Measurements from ENCODE around the gene ADGRV1.
"Not testable (repeated sequence)": the region's sequence is repeated elsewhere in the genome, so short reads cannot be mapped to it uniquely, and the experiment has no call there.

ADGRV1 gene

DNA sequence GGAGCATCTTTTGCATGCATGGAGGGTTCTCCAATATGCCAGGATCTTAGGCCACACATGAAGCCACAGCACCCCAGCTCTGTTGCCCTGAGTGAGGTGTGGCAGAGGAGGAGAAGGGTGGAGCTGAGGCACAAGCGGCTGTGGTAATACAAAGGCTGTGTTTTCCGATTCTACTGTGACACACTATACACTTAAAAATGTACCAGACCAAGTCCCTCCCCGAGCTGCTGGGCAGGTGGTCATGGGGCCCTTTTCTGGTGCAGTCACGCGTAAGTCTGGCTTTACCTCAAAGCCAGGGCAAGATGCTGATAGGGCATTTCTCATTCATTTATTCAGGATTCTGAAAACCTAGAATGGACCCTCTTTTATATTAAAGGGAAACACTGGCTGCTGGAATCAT lies 3.7 kb downstream of the ADGRV1 start:
- peaks cover 0 to 12% (median 9%) of the 10 kb centered on the region in 5 donors for H3K4me1 ChIP-seq (ENCODE audit: control insufficient read depth in 5 of 5, insufficient read depth in 5 of 5, low read length in 5 of 5)
- no peak overlapping the region for H3K9ac ChIP-seq (ENCODE audit: low read length in 5 of 5)
- H3K27ac ChIP-seq (ENCODE audit: low read depth, low read length) = no peak overlapping the region
- no peaks in the 10 kb centered on the region for H3K36me3 ChIP-seq (ENCODE audit: control insufficient read depth in 5 of 5, insufficient read depth in 5 of 5, low read length in 5 of 5)
- H3K27me3 ChIP-seq (ENCODE audit: control insufficient read depth in 5 of 5, insufficient read depth in 4 of 5, low read length in 5 of 5) = peaks cover 15 to 24% (median 18%) of the 10 kb centered on the region in 5 donors
- H3K4me3 ChIP-seq (ENCODE audit: low read depth in 1 of 5, low read length in 5 of 5) = no peak overlapping the region
- no peaks in the 10 kb centered on the region for H3K9me3 ChIP-seq (ENCODE audit: control insufficient read depth in 5 of 5, low read length in 5 of 5)

DNA sequence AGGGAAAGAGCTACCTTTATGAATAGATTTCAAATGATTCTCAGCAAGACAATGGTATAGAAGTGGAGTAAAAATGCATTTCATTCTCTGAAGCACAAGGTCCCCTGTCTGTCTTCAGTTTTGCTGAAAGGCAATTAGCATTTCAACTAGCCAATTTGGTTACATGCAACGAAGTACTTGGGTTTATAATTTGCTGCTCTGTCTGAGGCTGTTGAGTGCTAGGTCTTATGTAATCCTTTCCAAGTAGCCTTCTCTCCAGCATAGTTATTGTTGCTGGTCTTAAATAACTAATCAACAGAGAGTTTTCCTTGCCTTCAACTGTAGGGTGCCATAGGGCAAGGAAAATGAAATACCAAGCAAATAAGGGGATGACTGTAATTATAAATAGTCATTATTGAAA lies 4.5 kb downstream of the ADGRV1 start:
- peaks cover 0 to 11% (median 7%) of the 10 kb centered on the region in 5 donors for H3K4me1 ChIP-seq (ENCODE audit: control insufficient read depth in 5 of 5, insufficient read depth in 5 of 5, low read length in 5 of 5)
- no peak overlapping the region for H3K27ac ChIP-seq (ENCODE audit: low read depth, low read length)
- H3K9me3 ChIP-seq (ENCODE audit: control insufficient read depth in 5 of 5, low read length in 5 of 5) = no peaks in the 10 kb centered on the region
- no peaks in the 10 kb centered on the region for H3K36me3 ChIP-seq (ENCODE audit: control insufficient read depth in 5 of 5, insufficient read depth in 5 of 5, low read length in 5 of 5)
- no peak overlapping the region for H3K4me3 ChIP-seq (ENCODE audit: low read depth in 1 of 5, low read length in 5 of 5)
- H3K27me3 ChIP-seq (ENCODE audit: control insufficient read depth in 5 of 5, insufficient read depth in 4 of 5, low read length in 5 of 5) = peaks cover 9 to 17% (median 11%) of the 10 kb centered on the region in 5 donors
- no peak overlapping the region for H3K9ac ChIP-seq (ENCODE audit: low read length in 5 of 5)

DNA sequence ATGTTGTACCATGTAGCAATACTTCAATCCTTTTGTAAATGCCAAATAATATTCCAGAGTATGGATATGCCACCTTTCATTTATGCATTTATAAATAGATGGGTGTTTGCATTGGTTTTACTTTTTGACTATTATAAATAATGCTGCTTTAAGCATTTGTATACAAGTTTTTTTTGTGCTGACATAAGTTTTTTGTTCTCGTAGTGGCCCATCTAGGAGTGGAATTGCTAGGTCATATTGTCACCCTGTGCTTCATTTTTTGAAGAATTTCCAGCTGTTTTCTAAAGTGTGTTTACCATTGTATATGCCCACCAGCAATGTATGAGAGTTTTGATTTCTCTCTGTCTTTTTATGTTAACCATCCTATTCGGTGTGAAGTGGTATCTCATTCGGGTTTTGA lies 6.9 kb downstream of the ADGRV1 start:
- Histone ChIP-seq H3K27me3 (ENCODE audit: control insufficient read depth in 5 of 5, insufficient read depth in 4 of 5, low read length in 5 of 5) (peaks cover 0 to 4% (median 0%) of the 10 kb centered on the region in 5 donors), H3K27ac (ENCODE audit: low read depth, low read length) (no peak overlapping the region), H3K4me1 (ENCODE audit: control insufficient read depth in 5 of 5, insufficient read depth in 5 of 5, low read length in 5 of 5) (no peaks in the 10 kb centered on the region), H3K36me3 (ENCODE audit: control insufficient read depth in 5 of 5, insufficient read depth in 5 of 5, low read length in 5 of 5) (no peaks in the 10 kb centered on the region), H3K9ac (ENCODE audit: low read length in 5 of 5) (no peak overlapping the region), H3K4me3 (ENCODE audit: low read depth in 1 of 5, low read length in 5 of 5) (no peak overlapping the region), H3K9me3 (ENCODE audit: control insufficient read depth in 5 of 5, low read length in 5 of 5) (peaks cover 0 to 7% (median 0%) of the 10 kb centered on the region in 5 donors)

DNA sequence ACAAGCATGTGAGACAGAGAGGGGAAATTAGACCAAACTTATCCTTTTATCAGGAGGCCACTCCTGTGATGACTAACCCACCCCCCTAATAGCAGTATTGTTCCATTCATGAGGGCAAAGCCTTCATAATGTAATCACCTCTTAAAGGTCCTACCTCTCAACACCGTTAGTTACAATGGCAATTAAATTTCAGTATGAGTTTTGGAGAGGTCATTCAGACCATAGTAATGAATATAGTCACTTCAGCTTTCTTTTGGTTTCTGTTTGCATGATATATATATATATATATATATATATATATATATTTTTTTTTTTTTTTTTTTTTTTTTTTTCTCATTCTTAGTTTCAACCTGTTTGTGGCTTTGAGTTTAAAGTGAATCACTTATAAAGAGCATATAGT lies 10.5 kb downstream of the ADGRV1 start:
- peaks cover 0 to 3% (median 0%) of the 10 kb centered on the region in 5 donors for H3K4me1 ChIP-seq (ENCODE audit: control insufficient read depth in 5 of 5, insufficient read depth in 5 of 5, low read length in 5 of 5)
- no peak overlapping the region for H3K27ac ChIP-seq (ENCODE audit: low read depth, low read length)
- H3K27me3 ChIP-seq (ENCODE audit: control insufficient read depth in 5 of 5, insufficient read depth in 4 of 5, low read length in 5 of 5) = no peaks in the 10 kb centered on the region
- H3K36me3 ChIP-seq (ENCODE audit: control insufficient read depth in 5 of 5, insufficient read depth in 5 of 5, low read length in 5 of 5) = no peaks in the 10 kb centered on the region
- H3K9ac ChIP-seq (ENCODE audit: low read length in 5 of 5) = no peak overlapping the region
- H3K4me3 ChIP-seq (ENCODE audit: low read depth in 1 of 5, low read length in 5 of 5) = no peak overlapping the region
- peaks cover 0 to 7% (median 0%) of the 10 kb centered on the region in 5 donors for H3K9me3 ChIP-seq (ENCODE audit: control insufficient read depth in 5 of 5, low read length in 5 of 5)

DNA sequence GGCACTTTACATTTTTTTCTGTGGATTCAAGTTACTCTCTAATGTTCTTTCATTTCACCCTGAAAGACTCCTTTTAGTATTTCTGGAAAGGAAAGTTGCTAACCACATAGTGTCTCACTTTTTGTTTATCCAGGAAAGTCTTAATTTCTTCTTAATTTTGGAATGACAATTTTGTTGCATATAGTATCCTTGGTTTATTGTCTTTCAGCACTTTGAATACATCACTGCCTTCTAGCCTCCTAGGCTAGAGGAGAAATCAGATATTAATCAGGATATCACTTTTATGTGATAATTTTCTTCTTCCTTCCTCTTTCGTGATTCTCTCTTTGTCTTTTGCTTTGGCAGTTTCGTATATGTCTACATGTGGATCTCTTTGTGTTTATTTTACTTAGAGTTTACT lies 11.4 kb downstream of the ADGRV1 start:
- Histone ChIP-seq H3K27me3 (ENCODE audit: control insufficient read depth in 5 of 5, insufficient read depth in 4 of 5, low read length in 5 of 5) (no peaks in the 10 kb centered on the region), H3K4me3 (ENCODE audit: low read depth in 1 of 5, low read length in 5 of 5) (no peak overlapping the region), H3K27ac (ENCODE audit: low read depth, low read length) (no peak overlapping the region), H3K9me3 (ENCODE audit: control insufficient read depth in 5 of 5, low read length in 5 of 5) (peaks cover 0 to 7% (median 0%) of the 10 kb centered on the region in 5 donors), H3K4me1 (ENCODE audit: control insufficient read depth in 5 of 5, insufficient read depth in 5 of 5, low read length in 5 of 5) (peaks cover 0 to 3% (median 0%) of the 10 kb centered on the region in 5 donors), H3K36me3 (ENCODE audit: control insufficient read depth in 5 of 5, insufficient read depth in 5 of 5, low read length in 5 of 5) (no peaks in the 10 kb centered on the region), H3K9ac (ENCODE audit: low read length in 5 of 5) (no peak overlapping the region)

DNA sequence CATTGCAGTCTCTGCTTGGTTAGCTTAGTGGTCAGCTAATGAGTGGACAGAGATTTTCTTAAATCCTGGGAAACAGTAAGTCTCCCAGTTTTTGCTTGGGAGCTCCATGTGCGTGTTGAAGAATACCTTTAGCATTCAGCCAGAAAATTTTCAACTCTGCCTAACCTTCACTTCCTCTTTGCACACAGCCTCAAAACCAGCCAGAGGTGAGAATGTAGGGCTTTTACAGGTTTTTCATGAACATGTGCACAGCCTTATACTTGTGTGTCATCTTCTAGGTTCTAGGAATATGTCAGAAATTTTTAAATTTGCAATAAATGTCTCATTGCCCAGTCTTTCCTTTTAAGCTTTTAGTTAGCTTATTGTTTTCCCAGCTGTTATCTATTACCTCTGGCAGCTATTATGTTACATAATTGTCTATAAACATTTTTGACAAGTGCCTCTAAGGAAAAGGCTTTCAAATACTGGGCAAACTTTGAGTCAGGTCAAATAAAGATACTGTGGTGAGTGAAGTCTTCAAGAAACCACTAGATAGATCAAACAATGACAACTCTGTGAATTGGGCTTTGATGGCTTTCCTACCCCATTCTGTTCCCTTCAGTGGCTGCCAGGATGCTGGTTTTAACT lies 12.7 kb downstream of the ADGRV1 start:
- Histone ChIP-seq H3K27ac (ENCODE audit: low read depth, low read length) (no peak overlapping the region), H3K4me1 (ENCODE audit: control insufficient read depth in 5 of 5, insufficient read depth in 5 of 5, low read length in 5 of 5) (peaks cover 0 to 3% (median 0%) of the 10 kb centered on the region in 5 donors), H3K9ac (ENCODE audit: low read length in 5 of 5) (no peak overlapping the region), H3K36me3 (ENCODE audit: control insufficient read depth in 5 of 5, insufficient read depth in 5 of 5, low read length in 5 of 5) (no peaks in the 10 kb centered on the region), H3K9me3 (ENCODE audit: control insufficient read depth in 5 of 5, low read length in 5 of 5) (peaks cover 0 to 7% (median 0%) of the 10 kb centered on the region in 5 donors), H3K27me3 (ENCODE audit: control insufficient read depth in 5 of 5, insufficient read depth in 4 of 5, low read length in 5 of 5) (no peaks in the 10 kb centered on the region), H3K4me3 (ENCODE audit: low read depth in 1 of 5, low read length in 5 of 5) (no peak overlapping the region)

DNA sequence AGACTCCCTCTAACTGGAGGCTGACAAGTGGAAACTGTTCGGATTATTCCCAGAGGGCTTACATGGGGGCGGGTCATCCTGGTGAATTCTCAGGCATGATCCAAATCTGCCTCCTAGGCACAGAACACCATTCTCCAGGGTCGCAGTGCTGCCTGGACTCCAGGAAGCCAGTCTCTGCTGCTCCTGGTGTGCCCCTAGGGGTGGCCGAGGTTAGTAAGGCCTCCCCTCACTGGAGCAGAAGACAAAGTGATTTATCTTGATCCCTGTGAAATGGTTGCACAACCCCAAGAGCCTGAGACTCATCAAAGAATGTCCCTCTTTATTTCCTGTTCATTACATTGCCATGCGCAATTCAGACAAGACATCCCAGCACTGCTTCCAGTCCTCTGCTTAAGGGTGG lies 17.1 kb downstream of the ADGRV1 start:
- no peak overlapping the region for H3K4me3 ChIP-seq (ENCODE audit: low read depth in 1 of 5, low read length in 5 of 5)
- H3K36me3 ChIP-seq (ENCODE audit: control insufficient read depth in 5 of 5, insufficient read depth in 5 of 5, low read length in 5 of 5) = no peaks in the 10 kb centered on the region
- no peaks in the 10 kb centered on the region for H3K27me3 ChIP-seq (ENCODE audit: control insufficient read depth in 5 of 5, insufficient read depth in 4 of 5, low read length in 5 of 5)
- H3K9ac ChIP-seq (ENCODE audit: low read length in 5 of 5) = no peak overlapping the region
- H3K27ac ChIP-seq (ENCODE audit: low read depth, low read length) = no peak overlapping the region
- peaks cover 0 to 3% (median 0%) of the 10 kb centered on the region in 5 donors for H3K4me1 ChIP-seq (ENCODE audit: control insufficient read depth in 5 of 5, insufficient read depth in 5 of 5, low read length in 5 of 5)
- peaks cover 0 to 4% (median 0%) of the 10 kb centered on the region in 5 donors for H3K9me3 ChIP-seq (ENCODE audit: control insufficient read depth in 5 of 5, low read length in 5 of 5)

DNA sequence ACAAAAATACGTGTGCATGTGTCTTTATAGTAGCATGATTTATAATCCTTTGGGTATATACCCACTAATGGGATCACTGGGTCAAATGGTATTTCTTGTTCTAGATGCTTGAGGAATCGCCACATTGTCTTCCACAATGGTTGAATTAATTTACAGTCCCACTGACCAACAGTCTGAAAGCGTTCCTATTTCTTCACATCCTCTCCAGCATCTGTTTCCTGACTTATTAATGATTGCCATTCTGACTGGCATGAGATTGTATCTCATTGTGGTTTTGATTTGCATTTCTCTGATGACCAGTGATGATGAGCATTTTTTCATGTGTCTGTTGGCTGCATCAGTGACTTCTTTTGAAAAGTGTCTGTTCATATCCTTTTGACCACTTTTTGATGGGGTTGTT lies 18.0 kb downstream of the ADGRV1 start:
- H3K9ac ChIP-seq (ENCODE audit: low read length in 5 of 5); H3K4me3 ChIP-seq (ENCODE audit: low read depth in 1 of 5, low read length in 5 of 5); H3K4me1 ChIP-seq (ENCODE audit: control insufficient read depth in 5 of 5, insufficient read depth in 5 of 5, low read length in 5 of 5); H3K36me3 ChIP-seq (ENCODE audit: control insufficient read depth in 5 of 5, insufficient read depth in 5 of 5, low read length in 5 of 5); H3K27me3 ChIP-seq (ENCODE audit: control insufficient read depth in 5 of 5, insufficient read depth in 4 of 5, low read length in 5 of 5); H3K9me3 ChIP-seq (ENCODE audit: control insufficient read depth in 5 of 5, low read length in 5 of 5); H3K27ac ChIP-seq (ENCODE audit: low read depth, low read length): not testable (repeated sequence)

DNA sequence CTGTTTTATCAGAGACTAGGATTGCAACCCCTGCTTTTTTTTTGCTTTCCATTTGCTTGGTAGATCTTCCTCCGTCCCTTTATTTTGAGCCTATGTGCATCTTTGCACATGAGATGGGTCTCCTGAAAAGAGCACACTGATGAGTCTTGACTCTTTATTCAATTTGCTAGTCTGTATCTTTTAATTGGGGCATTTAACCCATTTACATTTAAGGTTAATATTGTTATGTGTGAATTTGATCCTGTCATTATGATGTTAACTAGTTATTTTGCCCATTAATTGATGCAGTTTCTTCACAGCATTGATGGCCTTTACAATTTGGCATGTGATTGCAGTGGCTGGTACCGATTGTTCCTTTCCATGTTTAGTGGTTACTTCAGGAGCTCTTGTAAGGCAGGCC lies 21.3 kb downstream of the ADGRV1 start:
- not testable (repeated sequence) for H3K9me3 ChIP-seq (ENCODE audit: control insufficient read depth in 5 of 5, low read length in 5 of 5); H3K27me3 ChIP-seq (ENCODE audit: control insufficient read depth in 5 of 5, insufficient read depth in 4 of 5, low read length in 5 of 5); H3K4me3 ChIP-seq (ENCODE audit: low read depth in 1 of 5, low read length in 5 of 5); H3K36me3 ChIP-seq (ENCODE audit: control insufficient read depth in 5 of 5, insufficient read depth in 5 of 5, low read length in 5 of 5); H3K27ac ChIP-seq (ENCODE audit: low read depth, low read length); H3K9ac ChIP-seq (ENCODE audit: low read length in 5 of 5); H3K4me1 ChIP-seq (ENCODE audit: control insufficient read depth in 5 of 5, insufficient read depth in 5 of 5, low read length in 5 of 5)

DNA sequence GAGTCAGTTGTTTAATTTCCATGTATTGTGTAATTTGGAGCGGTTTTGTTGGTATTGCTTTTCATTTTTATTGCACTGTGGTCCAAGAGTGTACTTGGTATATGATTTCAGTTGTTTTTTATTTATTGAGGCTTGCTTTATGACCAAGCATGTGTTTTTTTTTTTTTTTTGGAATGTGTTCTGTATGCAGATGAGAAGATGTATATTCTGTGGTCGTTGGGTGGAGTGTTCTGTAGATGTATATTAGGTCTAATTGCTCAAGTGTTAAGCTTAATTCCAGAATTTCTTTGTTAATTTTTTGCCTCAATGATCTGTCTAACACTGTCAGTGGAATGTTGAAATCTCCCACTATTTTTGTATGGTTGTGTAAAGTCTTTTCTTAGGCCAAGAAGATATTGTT lies 23.4 kb downstream of the ADGRV1 start:
- H3K9ac ChIP-seq (ENCODE audit: low read length in 5 of 5) = no peak overlapping the region
- no peak overlapping the region for H3K4me3 ChIP-seq (ENCODE audit: low read depth in 1 of 5, low read length in 5 of 5)
- no peaks in the 10 kb centered on the region for H3K4me1 ChIP-seq (ENCODE audit: control insufficient read depth in 5 of 5, insufficient read depth in 5 of 5, low read length in 5 of 5)
- H3K27me3 ChIP-seq (ENCODE audit: control insufficient read depth in 5 of 5, insufficient read depth in 4 of 5, low read length in 5 of 5) = no peaks in the 10 kb centered on the region
- H3K27ac ChIP-seq (ENCODE audit: low read depth, low read length) = no peak overlapping the region
- peaks cover 0 to 4% (median 0%) of the 10 kb centered on the region in 5 donors for H3K9me3 ChIP-seq (ENCODE audit: control insufficient read depth in 5 of 5, low read length in 5 of 5)
- no peaks in the 10 kb centered on the region for H3K36me3 ChIP-seq (ENCODE audit: control insufficient read depth in 5 of 5, insufficient read depth in 5 of 5, low read length in 5 of 5)
